Suprapubic skin (tissue), 4 donors: ENCODE results near the gene CRYBG3. TPM values are rescaled to one million over a fixed set of nuclear protein-coding genes. Genes with fewer than 3 reads are reported as not detected.
A peak's percentile ranks its signal among the peaks of the same experiment; 100 is the strongest.

Experiments
- DNase-seq, 2 donors: peaks; one replicate each; pipeline ENCODE4 v3.0.0-alpha.2; 2019; ENCODE audit warnings: low spot score in 2 of 2
- H3K27ac ChIP-seq: fragments of 200-600 bp; sonication (generic); one replicate; pipeline ENCODE4 v1.5.1; 2019
- H3K27me3 ChIP-seq: fragments of 200-600 bp; sonication (generic); one replicate; pipeline ENCODE4 v1.5.1; 2019
- H3K36me3 ChIP-seq: fragments of 200-600 bp; sonication (generic); one replicate; pipeline ENCODE4 v1.5.1; 2019
- H3K4me1 ChIP-seq: fragments of 200-600 bp; sonication (generic); one replicate; pipeline ENCODE4 v1.5.1; 2019
- H3K4me3 ChIP-seq: fragments of 200-600 bp; sonication (generic); one replicate; pipeline ENCODE4 v1.5.1; 2019; ENCODE audit warnings: mild to moderate bottlenecking
- H3K9me3 ChIP-seq: fragments of 200-600 bp; sonication (generic); one replicate; pipeline ENCODE4 v1.5.1; 2019
- EP300 ChIP-seq: sonication (generic); formaldehyde crosslinking; IDR thresholded peaks from one replicate; pipeline ENCODE4 v1.6.1; 2017; ENCODE audit warnings: antibody characterized with exemption
- POLR2A ChIP-seq, 2 donors: fragments of 450-650 bp; IDR thresholded peaks; one replicate each; pipeline ENCODE4 v1.6.1; 2017; ENCODE audit warnings: antibody characterized with exemption in 2 of 2, mild to moderate bottlenecking in 2 of 2, moderate library complexity in 2 of 2
- POLR2AphosphoS5 ChIP-seq, 3 donors: sonication (generic); formaldehyde crosslinking; IDR thresholded peaks; one replicate each; pipeline ENCODE4 v1.6.1; 2017; ENCODE audit warnings: antibody characterized with exemption in 3 of 3
- WGBS: methylation state at CpG from one replicate; pipeline ENCODE4 v1.1.5; 2018; 5-methylcytosine and 5-hydroxymethylcytosine counted together
- total RNA-seq, 4 donors: library from RNA; depleted of rRNA; stranded (reverse); fragments of >200 nt; gene quantifications; one replicate each; pipeline ENCODE4 v1.1.0, GENCODE V29; 2016
- TF ChIP-seq, protein P1 (sequence below), 2 donors: fragments of 200-600 bp in 1 of 2; fragments of 450-650 bp in 1 of 2; sonication (generic) in 1 of 2; IDR thresholded peaks; one replicate each; pipeline ENCODE4 v1.5.1; 2016 to 2019; ENCODE audit warnings: antibody characterized with exemption in 2 of 2, mild to moderate bottlenecking in 1 of 2, moderate library complexity in 1 of 2

The CRYBG3 gene
- total RNA-seq, 4 donors from 2014 or later: 28.8 to 49.6 (median 33.3) TPM

DNA sequence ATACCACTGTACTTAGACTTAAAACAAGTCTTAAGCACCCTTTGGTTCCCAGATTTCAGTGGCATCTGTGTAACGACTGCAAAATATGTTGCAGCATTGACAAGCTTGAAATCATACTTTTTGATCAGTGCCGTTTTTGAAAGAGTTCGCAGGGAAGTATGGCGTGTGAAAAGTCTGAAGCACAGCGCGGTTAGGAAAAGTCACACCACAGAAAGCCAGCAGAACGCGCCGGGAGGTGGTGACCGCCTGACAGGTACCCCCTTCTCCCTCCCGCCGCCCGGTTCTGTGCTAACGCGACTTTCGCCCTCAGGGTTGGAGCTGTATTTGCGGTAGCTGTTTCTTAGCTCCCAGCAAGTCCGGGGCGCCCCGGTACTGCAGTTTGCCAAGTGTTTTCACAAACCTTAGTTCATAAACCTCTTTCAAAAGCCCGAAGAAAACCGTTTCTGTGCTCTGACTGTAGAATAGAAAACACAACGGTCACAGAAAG is 481 bp upstream of the CRYBG3 start:
- no peak for TF ChIP-seq POLR2AphosphoS5 (IDR thresholded peaks at IDR 0.05)
- TF ChIP-seq, protein P1, sequence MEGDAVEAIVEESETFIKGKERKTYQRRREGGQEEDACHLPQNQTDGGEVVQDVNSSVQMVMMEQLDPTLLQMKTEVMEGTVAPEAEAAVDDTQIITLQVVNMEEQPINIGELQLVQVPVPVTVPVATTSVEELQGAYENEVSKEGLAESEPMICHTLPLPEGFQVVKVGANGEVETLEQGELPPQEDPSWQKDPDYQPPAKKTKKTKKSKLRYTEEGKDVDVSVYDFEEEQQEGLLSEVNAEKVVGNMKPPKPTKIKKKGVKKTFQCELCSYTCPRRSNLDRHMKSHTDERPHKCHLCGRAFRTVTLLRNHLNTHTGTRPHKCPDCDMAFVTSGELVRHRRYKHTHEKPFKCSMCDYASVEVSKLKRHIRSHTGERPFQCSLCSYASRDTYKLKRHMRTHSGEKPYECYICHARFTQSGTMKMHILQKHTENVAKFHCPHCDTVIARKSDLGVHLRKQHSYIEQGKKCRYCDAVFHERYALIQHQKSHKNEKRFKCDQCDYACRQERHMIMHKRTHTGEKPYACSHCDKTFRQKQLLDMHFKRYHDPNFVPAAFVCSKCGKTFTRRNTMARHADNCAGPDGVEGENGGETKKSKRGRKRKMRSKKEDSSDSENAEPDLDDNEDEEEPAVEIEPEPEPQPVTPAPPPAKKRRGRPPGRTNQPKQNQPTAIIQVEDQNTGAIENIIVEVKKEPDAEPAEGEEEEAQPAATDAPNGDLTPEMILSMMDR (IDR thresholded peaks at IDR 0.05): no peak
- TF ChIP-seq POLR2A (IDR thresholded peaks at IDR 0.05): no peak
- no peak for TF ChIP-seq EP300
- WGBS: 2% methylated on average over 22 of the region's 23 CpGs

DNA sequence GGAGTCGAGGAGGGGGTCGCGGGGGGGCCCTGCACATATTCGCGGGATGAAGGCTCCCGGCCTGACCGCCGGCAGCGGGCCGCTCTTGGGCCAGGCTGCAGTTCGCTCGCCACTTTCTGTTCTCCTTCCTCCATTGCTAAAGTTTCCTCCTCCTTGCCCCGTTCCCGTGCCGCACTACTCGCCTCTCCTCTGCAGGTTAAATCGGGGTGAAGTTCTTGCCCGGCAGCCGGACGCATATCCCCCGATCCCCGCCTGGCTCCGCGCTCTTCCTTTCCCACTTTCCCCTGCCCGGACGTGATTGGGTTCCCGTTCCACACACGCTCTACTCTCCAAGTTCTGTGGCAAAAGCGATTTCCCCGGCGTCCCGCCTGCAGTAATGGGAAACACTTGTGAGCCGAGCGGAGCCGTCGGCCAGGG is 556 bp downstream of the CRYBG3 start:
- TF ChIP-seq, protein P1 (IDR thresholded peaks at IDR 0.05): no peak
- no peak for TF ChIP-seq POLR2A (IDR thresholded peaks at IDR 0.05)
- no peak for TF ChIP-seq EP300
- no peak for TF ChIP-seq POLR2AphosphoS5 (IDR thresholded peaks at IDR 0.05)
- peak; percentile 72 to 84 for DNase-seq
- Histone ChIP-seq H3K4me1 (peaks cover 34% of the 10 kb centered on the region), H3K27ac (peak overlapping the region; percentile 82), H3K9me3 (no peaks in the 10 kb centered on the region), H3K36me3 (no peaks in the 10 kb centered on the region), H3K27me3 (no peaks in the 10 kb centered on the region), H3K4me3 (peak overlapping the region; percentile 73)
- under 1% methylated on average over 35 of the region's 36 CpGs for WGBS

More for the DNA sequence above, 481 bp upstream of the CRYBG3 start:
- peak overlapping the region; percentile 82 for H3K27ac ChIP-seq
- peaks cover 34% of the 10 kb centered on the region for H3K4me1 ChIP-seq
- no peaks in the 10 kb centered on the region for H3K27me3 ChIP-seq
- peak; percentile 72 to 87 for DNase-seq
- no peaks in the 10 kb centered on the region for H3K9me3 ChIP-seq
- H3K36me3 ChIP-seq: no peaks in the 10 kb centered on the region
- H3K4me3 ChIP-seq: peak overlapping the region; percentile 73

DNA sequence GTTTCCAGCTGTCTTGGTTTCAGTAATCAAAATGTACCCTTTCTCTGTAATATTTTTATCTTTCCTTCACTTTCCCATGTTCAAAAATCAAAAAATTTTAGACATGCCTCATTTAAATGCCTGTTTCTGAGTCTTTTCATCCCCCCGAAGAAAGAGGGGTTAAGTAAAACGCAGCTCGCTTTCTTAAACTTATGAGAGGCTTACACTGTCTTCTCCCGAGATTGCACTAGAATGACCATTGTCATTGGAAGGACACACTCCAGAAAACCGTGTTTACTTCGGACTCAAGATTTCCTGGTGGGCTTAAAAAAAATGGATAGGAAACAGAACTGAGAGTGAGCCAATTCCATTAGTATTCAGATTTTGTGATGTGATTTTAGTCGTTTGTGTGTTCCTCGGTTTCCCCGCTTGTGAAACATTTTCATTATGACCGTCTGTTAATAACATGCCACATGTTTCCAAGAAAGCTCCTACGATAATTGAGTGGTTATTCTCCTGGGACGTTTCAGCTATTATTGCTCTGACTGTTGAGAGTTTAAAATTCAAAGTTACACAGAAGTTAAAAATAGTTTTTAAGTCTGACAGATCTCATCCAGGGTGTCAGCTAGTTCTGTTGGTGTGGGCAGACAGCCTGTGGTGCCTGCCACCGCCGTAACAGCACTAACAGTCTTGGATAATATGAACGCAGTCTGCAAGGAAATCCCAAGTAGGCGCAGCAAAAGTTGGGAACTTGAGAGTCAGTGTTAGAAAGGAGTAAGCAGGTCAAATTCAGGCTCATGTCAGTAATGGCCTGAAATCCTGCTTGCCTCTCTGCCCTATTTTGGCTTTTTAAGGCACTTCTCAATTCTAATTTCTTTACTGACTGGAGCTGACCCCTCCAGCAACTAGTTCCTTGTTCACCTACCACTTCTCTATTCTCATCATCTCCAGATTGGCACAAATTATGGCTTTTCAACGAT is 1.5 kb downstream of the CRYBG3 start:
- Histone ChIP-seq H3K27me3 (no peaks in the 10 kb centered on the region), H3K9me3 (no peaks in the 10 kb centered on the region), H3K27ac (peak overlapping the region; percentile 82), H3K4me1 (peaks cover 34% of the 10 kb centered on the region), H3K4me3 (peak overlapping the region; percentile 73), H3K36me3 (no peaks in the 10 kb centered on the region)
- TF ChIP-seq POLR2A (IDR thresholded peaks at IDR 0.05) (no peak), POLR2AphosphoS5 (IDR thresholded peaks at IDR 0.05) (no peak), EP300 (no peak)
- TF ChIP-seq, protein P1 (IDR thresholded peaks at IDR 0.05): no peak
- no peak for DNase-seq
- 16% methylated on average over 17 of the region's 17 CpGs for WGBS

DNA sequence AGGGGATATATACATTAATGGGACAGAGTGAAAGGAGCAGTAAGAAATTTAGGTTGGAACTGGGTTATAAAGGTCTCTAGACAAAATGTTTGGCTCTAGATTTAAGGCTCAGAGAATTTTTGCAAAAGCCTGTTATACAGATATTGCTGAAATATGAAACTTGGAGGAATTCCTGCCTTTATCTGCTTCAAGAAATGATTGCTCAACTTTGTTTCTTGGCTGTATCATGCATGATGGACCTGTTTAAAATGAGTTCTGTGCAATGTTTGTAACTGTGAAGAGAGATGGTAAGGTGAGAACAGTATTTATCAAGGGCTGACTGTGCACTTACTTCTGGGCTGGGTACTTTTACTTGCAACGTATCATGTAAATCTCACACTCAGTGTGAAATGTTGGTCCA is 3.3 kb downstream of the CRYBG3 start:
- TF ChIP-seq POLR2A (IDR thresholded peaks at IDR 0.05) (no peak), POLR2AphosphoS5 (IDR thresholded peaks at IDR 0.05) (no peak), EP300 (no peak)
- TF ChIP-seq, protein P1 (IDR thresholded peaks at IDR 0.05): no peak
- DNase-seq: no peak
- Histone ChIP-seq H3K36me3 (no peaks in the 10 kb centered on the region), H3K9me3 (no peaks in the 10 kb centered on the region), H3K4me1 (peaks cover 34% of the 10 kb centered on the region), H3K27ac (no peak overlapping the region), H3K4me3 (peak overlapping the region; percentile 73), H3K27me3 (no peaks in the 10 kb centered on the region)
- 50% methylated on average over 1 of the region's 1 CpG for WGBS
